Brain microvascular endothelial cell (primary cell): ENCODE results near the gene LAMC1.
A peak's percentile ranks its signal among the peaks of the same experiment; 100 is the strongest.

ENCODE experiments used
- DNase-seq: peaks from one replicate; pipeline ENCODE4 v3.0.0-alpha.2; 2020
- H3K27ac ChIP-seq: fragments of 250-450 bp; sonication (Bioruptor Pico); 2 replicates; pipeline ENCODE4 v1.5.1; 2020; ENCODE audit warnings: mild to moderate bottlenecking, moderate library complexity
- H3K27me3 ChIP-seq: fragments of 250-450 bp; sonication (Bioruptor Pico); replicated peaks from 2 replicates; pipeline ENCODE4 v1.5.1; 2020; ENCODE audit warnings: mild to moderate bottlenecking
- H3K36me3 ChIP-seq: fragments of 250-450 bp; sonication (Bioruptor Pico); replicated peaks from 2 replicates; pipeline ENCODE4 v1.5.1; 2020; ENCODE audit warnings: mild to moderate bottlenecking
- H3K4me3 ChIP-seq: 2 replicates; pipeline ENCODE4 v1.5.1; 2011; ENCODE audit warnings: low read depth, mild to moderate bottlenecking, control low read depth, low read length, moderate library complexity
- CTCF ChIP-seq: IDR thresholded peaks from 2 replicates; pipeline ENCODE4 v1.5.1; 2011; ENCODE audit warnings: low read depth, mild to moderate bottlenecking, moderate library complexity, low read length, control low read depth, inconsistent platforms; ENCODE audit errors: missing control alignments
- in situ Hi-C: cut with HindIII; loops from 2 replicates; pipeline ENCODE4 v1.10.0; 2017; ENCODE audit warnings: low sequenced_read_pairs, low pct_ligation_motif_present

Gene LAMC1

DNA sequence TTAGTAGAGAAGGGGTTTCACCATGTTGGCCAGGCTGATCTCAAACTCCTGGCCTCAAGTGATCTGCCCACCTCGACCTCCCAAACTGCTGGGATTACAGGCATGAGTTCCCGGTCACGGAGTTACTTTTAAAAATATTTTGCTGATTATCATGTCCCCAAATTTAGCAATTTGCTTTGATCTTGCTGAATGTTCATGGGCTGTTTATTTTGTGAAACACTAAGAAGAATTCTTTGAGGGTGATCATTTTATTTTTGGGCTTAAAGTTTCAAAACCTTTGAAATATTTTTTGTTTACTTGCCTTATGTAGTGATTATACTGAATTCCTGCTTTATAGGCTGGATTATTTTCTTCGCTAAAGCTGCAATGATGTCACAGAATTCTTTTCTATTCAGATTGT is 11.4 kb upstream of the LAMC1 start:
- Histone ChIP-seq H3K4me3 (no peak overlapping the region), H3K27me3 (no peaks in the 10 kb centered on the region), H3K27ac (no peak overlapping the region), H3K36me3 (no peaks in the 10 kb centered on the region)
- in situ Hi-C loops = no loop called here
- DNase-seq = no peak
- no peak for TF ChIP-seq CTCF

DNA sequence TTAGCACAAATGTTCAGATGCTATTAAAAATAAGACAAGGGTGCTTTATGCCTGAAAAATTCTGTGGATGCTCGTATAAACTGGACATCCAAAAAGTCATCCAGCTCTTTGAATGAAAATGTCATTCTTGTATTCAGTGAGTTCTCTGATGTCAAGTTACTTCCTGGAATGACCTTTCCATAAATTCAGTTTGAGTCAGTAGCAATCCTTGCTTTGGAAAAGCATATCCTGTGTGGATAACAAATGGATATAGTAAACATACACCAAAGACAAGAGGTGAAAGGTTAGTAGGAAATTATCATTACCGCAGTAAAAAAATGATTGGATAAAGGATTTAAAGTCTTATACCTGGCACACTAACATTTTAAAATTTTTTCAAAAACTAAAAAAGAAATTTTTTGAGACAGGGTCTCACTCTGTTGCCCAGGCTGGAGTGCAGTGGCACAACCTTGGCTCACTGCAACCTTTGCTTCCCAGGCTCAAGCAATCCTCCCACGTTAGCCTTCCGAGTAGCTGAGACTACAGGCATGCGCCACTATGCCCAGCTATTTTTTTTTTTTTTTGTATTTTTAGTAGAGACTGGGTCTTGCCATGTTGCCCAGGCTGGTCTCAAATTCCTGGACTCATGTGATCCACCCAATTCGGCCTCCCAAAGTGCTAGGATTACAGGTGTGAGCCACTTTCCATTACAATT is 10.8 kb upstream of the LAMC1 start:
- Histone ChIP-seq H3K27me3 (no peaks in the 10 kb centered on the region), H3K36me3 (no peaks in the 10 kb centered on the region), H3K4me3 (no peak overlapping the region), H3K27ac (no peak overlapping the region)
- in situ Hi-C loops = no loop called here
- no peak for DNase-seq
- TF ChIP-seq CTCF = no peak

DNA sequence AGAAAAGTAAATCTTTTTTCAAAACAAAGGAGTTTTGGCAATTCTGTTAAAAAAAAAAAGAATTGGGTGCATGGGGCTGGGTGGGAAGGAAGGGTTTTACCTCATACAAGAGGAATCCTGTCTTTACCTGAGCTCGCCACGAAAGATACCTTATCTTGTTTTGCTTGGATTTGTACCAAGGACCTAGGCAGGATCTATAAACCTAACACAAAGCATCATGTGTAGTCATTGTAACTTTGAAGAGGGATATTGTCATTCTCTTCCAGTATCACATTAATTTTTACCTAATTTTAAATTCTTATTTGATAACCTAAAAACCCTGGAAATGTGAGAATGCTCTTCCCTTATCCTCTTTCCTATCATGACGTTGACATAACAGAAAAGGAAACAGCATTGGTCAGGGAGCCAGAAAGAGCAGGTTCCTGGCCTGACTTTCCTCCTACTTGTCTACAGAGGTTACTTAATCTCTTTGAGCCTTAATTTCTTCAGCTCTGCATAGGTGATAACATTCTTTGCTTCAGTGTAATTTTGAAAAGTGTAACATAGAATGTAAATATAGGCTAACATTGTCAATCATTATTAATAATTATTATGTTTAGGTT is 4.0 kb upstream of the LAMC1 start:
- no peak overlapping the region for H3K27ac ChIP-seq
- H3K27me3 ChIP-seq = no peaks in the 10 kb centered on the region
- no peak for TF ChIP-seq CTCF
- in situ Hi-C loops = no loop called here
- DNase-seq = no peak
- H3K36me3 ChIP-seq = no peaks in the 10 kb centered on the region
- H3K4me3 ChIP-seq = no peak overlapping the region

DNA sequence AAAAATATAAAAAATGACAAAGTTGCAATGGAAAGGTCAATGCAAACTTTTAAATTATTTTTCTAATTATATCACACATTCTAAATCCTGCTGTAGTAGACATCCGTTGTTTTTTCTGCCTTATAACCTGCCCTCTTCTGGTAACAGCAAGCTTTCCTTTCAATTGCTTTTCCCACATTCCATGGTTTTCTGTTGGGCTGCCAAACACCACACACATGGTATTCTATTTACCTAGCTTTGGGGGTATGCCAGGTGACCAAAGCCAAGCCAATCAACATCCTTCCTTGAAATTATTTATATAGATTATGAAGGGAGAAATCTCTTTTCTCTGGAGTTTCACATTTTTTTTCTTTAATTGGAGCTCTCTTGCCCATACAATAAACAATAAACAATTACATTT is 3.4 kb upstream of the LAMC1 start:
- Histone ChIP-seq H3K27me3 (no peaks in the 10 kb centered on the region), H3K4me3 (no peak overlapping the region), H3K36me3 (no peaks in the 10 kb centered on the region), H3K27ac (no peak overlapping the region)
- in situ Hi-C loops = no loop called here
- TF ChIP-seq CTCF = peak; percentile 44
- DNase-seq = no peak

GRCh38 chr1:183021405-183022201 is 1.6 kb upstream of the LAMC1 start:
- Histone ChIP-seq H3K27me3 (no peaks in the 10 kb centered on the region), H3K4me3 (peak overlapping the region; percentile 68), H3K27ac (peak overlapping the region; percentile 99), H3K36me3 (no peaks in the 10 kb centered on the region)
- in situ Hi-C loops = no loop called here
- no peak for DNase-seq
- TF ChIP-seq CTCF = no peak
